GM19463 (cell line): ENCODE measurements around the gene ALG6.

ENCODE experiments used
- ATAC-seq: cut with Tn5 transposase; IDR thresholded peaks from one replicate; pipeline ENCODE4 v1.9.1; 2021; ENCODE audit warnings: mild to moderate bottlenecking, moderate library complexity; ENCODE audit not compliant: unreplicated experiment

ALG6 gene

GRCh38 chr1:63487336-63488065, 120.1 kb downstream of the ALG6 start:
- ATAC-seq: no peak
